Sigmoid colon (tissue), 4 donors: ENCODE data around the gene GYPC.

Source experiments
- POLR2A ChIP-seq, 2 donors: fragments of 450-650 bp; IDR thresholded peaks; one replicate each; pipeline ENCODE4 v1.6.1; 2016; ENCODE audit warnings: antibody characterized with exemption in 2 of 2, mild to moderate bottlenecking in 2 of 2, moderate library complexity in 2 of 2
- POLR2AphosphoS5 ChIP-seq, 4 donors: sonication (generic); formaldehyde crosslinking; IDR thresholded peaks; one replicate each; pipeline ENCODE4 v1.6.1; 2017; ENCODE audit warnings: antibody characterized with exemption in 4 of 4
- TF ChIP-seq, protein P1 (sequence below), 4 experiments: fragments of 450-650 bp in 3 of 4; fragments of 200-600 bp in 1 of 4; IDR thresholded peaks; one replicate each; pipeline ENCODE4 v1.5.1; 2016 to 2019; ENCODE audit warnings: antibody characterized with exemption in 4 of 4, mild to moderate bottlenecking in 3 of 4, moderate library complexity in 2 of 4

- TF ChIP-seq POLR2A (IDR thresholded peaks at IDR 0.05) = no peak
- TF ChIP-seq, protein P1, sequence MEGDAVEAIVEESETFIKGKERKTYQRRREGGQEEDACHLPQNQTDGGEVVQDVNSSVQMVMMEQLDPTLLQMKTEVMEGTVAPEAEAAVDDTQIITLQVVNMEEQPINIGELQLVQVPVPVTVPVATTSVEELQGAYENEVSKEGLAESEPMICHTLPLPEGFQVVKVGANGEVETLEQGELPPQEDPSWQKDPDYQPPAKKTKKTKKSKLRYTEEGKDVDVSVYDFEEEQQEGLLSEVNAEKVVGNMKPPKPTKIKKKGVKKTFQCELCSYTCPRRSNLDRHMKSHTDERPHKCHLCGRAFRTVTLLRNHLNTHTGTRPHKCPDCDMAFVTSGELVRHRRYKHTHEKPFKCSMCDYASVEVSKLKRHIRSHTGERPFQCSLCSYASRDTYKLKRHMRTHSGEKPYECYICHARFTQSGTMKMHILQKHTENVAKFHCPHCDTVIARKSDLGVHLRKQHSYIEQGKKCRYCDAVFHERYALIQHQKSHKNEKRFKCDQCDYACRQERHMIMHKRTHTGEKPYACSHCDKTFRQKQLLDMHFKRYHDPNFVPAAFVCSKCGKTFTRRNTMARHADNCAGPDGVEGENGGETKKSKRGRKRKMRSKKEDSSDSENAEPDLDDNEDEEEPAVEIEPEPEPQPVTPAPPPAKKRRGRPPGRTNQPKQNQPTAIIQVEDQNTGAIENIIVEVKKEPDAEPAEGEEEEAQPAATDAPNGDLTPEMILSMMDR (IDR thresholded peaks at IDR 0.05) = no peak
- TF ChIP-seq POLR2AphosphoS5 (IDR thresholded peaks at IDR 0.05) = no peak
Observed at GRCh38 chr2:126730655-126731054, 74.7 kb downstream of the GYPC start.
